GM21526 (cell line): Measurements from ENCODE around the gene HDAC4.

Experiments
- ATAC-seq: cut with Tn5 transposase; IDR thresholded peaks from one replicate; pipeline ENCODE4 v1.9.1; 2021; ENCODE audit warnings: moderate library complexity; ENCODE audit not compliant: unreplicated experiment, low FRiP score

The HDAC4 gene

GRCh38 chr2:239028253-239028619 lies 372.6 kb downstream of the HDAC4 start:
- no peak for ATAC-seq

DNA sequence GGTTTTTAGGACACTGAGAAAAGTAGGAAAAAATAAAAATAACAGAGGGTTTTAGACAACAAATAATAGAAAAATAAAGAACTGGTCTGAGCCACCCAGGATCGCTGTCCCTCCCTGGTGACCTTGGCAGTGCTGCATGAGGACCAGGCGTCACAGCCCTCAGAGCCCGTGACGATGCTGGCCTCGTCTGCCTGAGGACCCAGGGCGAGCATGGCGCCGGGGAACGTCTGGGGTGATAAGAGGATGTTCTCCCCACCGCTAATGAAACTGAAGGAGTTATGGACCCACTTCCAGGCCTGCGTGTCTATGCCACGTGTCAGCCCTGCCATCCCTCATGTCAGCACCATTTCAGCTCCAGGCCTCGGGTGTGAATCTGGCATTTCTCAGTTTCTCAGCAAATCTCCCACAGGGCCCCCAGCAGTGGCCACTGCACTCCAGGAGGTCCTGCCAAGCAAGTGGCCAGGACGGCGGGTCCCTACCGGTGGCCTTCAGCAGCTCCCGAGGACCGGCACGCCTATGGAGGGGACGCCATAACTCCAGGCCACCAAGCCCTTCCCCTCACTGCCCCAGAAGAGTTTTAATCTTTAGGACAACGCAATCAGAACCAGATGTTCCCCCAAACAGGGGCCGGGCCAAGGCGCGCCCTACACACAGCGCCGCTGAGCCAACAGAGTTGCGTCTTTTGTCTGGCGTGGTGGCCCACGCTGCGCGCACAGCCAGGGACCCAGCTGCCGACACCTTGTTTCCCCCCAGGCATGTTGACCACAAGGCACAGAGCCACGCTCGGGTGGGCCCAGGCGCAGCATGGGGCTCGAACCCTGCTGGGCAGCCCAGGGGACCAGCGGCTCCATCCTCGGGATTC lies 373.2 kb downstream of the HDAC4 start:
- no peak for ATAC-seq

GRCh38 chr2:239026711-239027361 lies 374.0 kb downstream of the HDAC4 start:
- no peak for ATAC-seq

DNA sequence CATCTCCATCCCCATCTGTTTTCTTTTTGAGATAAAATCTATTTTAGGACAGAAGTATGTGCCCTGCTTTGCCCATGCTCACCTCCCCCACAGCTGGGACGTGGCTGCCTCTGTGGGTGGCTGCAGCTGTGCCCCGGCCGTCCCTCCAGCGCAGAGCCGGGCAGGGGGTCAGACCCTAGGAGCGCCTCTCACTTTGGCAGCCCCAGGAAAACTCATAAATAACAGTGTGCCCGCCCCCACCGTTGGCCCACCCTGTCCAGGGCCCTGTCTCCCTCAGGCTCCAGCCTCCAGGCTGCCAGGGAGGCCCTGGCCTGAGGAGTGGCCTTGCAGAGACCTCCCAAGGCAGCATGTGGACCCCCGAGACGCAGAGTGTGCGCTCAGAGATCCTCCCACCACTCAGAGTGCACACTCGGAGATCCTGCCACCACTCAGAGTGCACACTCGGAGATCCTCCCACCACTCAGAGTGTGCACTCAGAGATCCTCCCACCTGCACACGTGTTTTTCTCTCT lies 374.8 kb downstream of the HDAC4 start:
- no peak for ATAC-seq

- ATAC-seq = no peak
These were observed 375.6 kb downstream of the HDAC4 start for GRCh38 chr2:239025096-239025801.

- ATAC-seq = no peak
These were observed 376.6 kb downstream of the HDAC4 start for GRCh38 chr2:239024226-239024625.

- ATAC-seq = no peak
These were observed 378.2 kb downstream of the HDAC4 start for GRCh38 chr2:239022437-239023260.

GRCh38 chr2:239021651-239022436 lies 379.0 kb downstream of the HDAC4 start:
- ATAC-seq = no peak

DNA sequence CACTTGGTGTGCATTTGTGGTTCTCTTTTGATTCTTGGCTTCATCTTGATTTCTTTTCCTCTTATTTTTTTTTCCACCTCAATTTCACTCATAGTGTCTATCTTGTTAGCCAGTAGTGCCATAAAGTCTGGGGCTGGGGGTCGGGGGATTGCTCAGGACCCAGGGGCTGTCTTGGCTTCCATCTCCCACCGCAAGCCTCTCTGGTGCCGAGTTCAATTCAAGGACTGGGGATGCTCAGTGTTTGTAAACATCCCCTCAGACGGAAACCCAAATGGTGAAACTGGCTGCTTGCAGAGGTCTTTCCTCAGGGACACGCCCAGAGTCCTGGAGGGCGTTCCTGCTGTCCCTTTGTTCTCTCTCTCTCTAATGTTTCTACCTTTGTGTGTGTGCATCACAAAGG lies 379.6 kb downstream of the HDAC4 start:
- no peak for ATAC-seq

GRCh38 chr2:239020541-239021041 lies 380.2 kb downstream of the HDAC4 start:
- no peak for ATAC-seq

GRCh38 chr2:239019183-239019581 lies 381.6 kb downstream of the HDAC4 start:
- ATAC-seq = no peak

- ATAC-seq = no peak
These were observed 382.3 kb downstream of the HDAC4 start for GRCh38 chr2:239018271-239019182.

DNA sequence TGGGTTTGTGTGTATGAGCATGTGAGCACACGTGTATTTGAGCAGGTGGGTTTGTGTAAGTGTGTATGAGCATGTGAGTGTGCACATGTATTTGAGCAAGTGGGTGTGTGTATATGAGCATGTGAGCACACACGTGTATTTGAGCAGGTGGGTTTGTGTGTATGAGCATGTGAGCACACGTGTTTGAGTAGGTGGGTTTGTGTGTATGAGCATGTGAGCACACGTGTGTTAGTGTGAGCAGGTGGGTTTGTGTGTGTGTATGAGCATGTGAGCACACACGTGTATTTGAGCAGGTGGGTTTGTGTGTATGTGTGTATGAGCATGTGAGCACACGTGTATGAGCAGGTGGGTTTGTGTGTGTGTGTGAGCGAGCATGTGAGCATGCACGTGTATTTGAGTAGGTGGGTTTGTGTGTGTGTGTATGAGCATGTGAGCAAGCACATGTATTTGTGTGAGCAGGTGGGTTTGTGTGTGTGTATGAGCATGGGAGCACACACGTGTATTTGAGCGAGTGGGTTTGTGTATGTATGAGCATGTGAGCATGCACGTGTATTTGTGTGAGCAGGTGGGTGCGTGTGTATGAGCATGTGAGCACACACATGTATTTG lies 383.2 kb downstream of the HDAC4 start:
- no peak for ATAC-seq

DNA sequence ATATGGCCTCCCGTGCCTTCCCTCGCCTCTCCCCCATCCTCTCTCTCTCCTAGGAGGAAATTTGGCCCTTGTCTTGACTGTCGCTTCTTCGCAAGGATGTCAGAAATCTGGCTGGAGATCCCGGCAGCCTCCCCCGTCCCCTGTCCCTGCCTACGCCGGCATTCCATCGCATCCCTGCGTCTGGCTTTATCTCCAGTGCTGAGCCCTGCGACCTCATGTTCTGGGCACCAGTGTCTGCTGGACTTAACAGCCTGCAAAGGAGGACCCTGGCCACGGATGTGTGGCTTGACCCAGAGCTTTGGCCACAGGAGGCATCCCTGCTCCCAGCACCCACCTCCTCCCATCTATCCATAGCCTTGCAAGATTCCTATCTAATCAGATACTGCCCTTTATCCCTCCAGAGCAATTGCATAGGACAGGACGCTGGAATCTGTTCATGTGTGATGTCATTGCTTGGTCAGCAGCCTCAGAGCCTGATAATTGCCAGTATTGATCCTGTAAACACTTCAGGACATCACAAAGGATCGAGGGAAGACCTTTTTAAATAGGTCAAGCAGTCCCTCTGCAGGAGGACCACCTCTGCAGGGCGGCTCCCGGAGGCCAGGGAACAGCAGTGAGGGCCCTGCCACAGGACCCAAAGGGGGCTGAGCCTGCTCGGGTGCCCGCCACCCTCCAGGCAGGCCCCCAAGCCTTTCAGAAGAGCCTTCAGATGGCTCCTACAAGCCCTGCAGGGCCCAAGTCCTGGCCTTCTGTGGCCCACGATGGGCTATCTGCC lies 384.7 kb downstream of the HDAC4 start:
- no peak for ATAC-seq

DNA sequence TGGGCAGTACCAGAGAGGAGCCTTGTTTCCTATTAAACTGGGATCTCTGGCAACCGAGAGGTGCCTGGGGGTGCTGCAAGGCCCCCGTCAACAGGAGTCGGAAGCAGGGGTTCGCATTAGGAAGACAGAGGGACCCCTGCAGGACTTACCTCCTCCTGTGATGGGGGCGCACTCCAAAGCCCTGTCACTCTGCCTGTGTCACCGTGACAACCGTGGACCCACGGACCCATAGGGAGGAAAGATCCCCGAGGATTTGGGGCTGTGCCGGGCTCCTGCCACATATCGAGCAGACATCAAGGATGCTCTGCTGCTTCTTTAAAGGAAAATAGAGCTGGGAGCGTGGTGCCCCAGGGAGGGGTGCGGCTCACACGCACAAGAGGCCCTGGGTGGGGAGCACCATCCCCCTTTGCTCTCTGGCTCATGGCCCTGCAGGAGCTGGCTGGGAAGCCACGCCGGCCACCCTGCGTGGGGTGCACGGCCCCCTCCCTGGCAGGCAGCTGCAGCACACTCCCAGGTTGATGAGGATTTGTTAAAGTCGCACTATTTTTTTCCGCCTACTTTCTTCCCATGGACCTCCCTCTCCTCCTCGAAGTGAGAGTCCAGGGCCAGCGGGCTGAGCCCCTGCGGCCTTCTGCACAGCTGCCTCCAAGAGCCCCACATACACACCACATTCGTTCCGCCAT lies 385.5 kb downstream of the HDAC4 start:
- ATAC-seq = no peak

DNA sequence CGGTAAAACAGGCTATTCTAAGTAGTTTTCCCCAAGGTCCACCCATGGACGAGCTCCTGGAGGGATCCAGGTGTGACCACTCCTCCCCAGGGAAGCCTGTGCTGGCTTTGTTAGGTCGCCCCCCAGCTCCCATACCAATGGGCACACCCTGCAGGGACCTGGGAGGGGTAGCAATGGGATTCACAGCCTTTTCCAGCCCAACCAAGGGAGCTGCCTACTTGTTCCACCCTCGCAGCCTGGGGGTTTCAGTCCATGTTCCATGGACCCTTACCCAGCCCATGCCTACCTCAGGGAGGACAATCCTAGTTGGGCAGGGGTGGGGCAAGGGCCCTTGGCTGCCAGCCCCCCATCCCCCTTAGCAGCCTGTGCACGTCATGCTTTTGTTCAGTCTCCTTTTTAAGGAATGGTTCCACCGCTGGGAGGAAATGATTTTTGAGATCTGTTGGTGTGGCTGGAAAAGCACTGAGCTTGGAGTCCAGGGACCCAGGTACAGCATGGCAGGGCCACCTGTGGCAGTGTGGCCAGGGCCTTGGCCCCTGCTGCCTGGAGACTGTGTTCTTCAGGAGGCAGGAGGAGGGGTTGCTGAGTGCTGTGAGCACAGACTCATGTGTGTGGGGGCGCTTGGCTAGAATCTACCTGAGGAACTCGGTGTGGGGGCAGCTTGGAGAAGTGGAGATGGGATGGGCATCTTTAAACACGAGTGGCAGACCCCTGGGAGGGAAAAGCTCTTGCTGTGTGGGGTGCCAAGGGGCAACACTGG lies 386.2 kb downstream of the HDAC4 start:
- ATAC-seq = no peak
